Occipital lobe (tissue), 3 donors: Measurements from ENCODE around the gene CAPN13. TPM values are rescaled to one million over a fixed set of nuclear protein-coding genes. Genes with fewer than 3 reads are reported as not detected.

ENCODE experiments used
- DNase-seq: peaks from one replicate; lab custom pipeline; 2025; lab: John Stamatoyannopoulos, UW
- small RNA-seq: library from RNA; depleted of rRNA; stranded (forward); fragments of <200 nt; gene quantifications from one replicate; pipeline ENCODE3, GENCODE V24; 2014
- total RNA-seq: library from RNA; depleted of rRNA; stranded (reverse); fragments of >200 nt; gene quantifications from one replicate; pipeline ENCODE4 v1.2.3, GENCODE V29; 2014

Gene CAPN13
- total RNA-seq, 1 donor from 2014 or later, result 0.16 TPM

- DNase-seq, result no peak
Observed at GRCh38 chr2:30684026-30684425, 123.2 kb downstream of the CAPN13 start.

GRCh38 chr2:30683236-30683956 lies 123.8 kb downstream of the CAPN13 start:
- no peak for DNase-seq

GRCh38 chr2:30681022-30681421 lies 126.2 kb downstream of the CAPN13 start:
- DNase-seq, result no peak

GRCh38 chr2:30680121-30680520 lies 127.1 kb downstream of the CAPN13 start:
- DNase-seq, result no peak

- peak; percentile 82 for DNase-seq
Observed at GRCh38 chr2:30679426-30680088, 127.7 kb downstream of the CAPN13 start.

- no peak for DNase-seq
Observed at GRCh38 chr2:30678410-30679137, 128.7 kb downstream of the CAPN13 start.

- DNase-seq, result no peak
Observed at GRCh38 chr2:30677861-30678385, 129.3 kb downstream of the CAPN13 start.

GRCh38 chr2:30677231-30677630 lies 130.0 kb downstream of the CAPN13 start:
- DNase-seq, result no peak

- no peak for DNase-seq
Observed at GRCh38 chr2:30675758-30676157, 131.5 kb downstream of the CAPN13 start.

GRCh38 chr2:30673127-30673526 lies 134.1 kb downstream of the CAPN13 start:
- no peak for DNase-seq

Small RNAs within 50 kb of the gene (small RNA-seq; reads per million reads assigned to genes)
- gene AC092569.1, result not detected
